GM10248 (cell line): ENCODE data around the gene ADGRV1.
A peak's percentile ranks its signal among the peaks of the same experiment; 100 is the strongest.

Experiments
- CTCF ChIA-PET: fragments of 300-600 bp; sonication (Branson Sonifier 250); formaldehyde crosslinking; extraction: SDS; loops from one replicate; lab custom pipeline; 2021; ENCODE audit warnings: antibody characterized with exemption; lab: Yijun Ruan, JAX
- POLR2A ChIA-PET: fragments of 350-650 bp; sonication (Branson Sonifier 250); formaldehyde crosslinking; extraction: SDS; loops from one replicate; lab custom pipeline; 2020; ENCODE audit warnings: antibody characterized with exemption; lab: Yijun Ruan, JAX
- DNase-seq: peaks from one replicate; pipeline ENCODE4 v3.0.0; 2012; ENCODE audit errors: extremely low spot score
- TF ChIP-seq, protein P1 (sequence below): IDR thresholded peaks from 2 replicates; pipeline ENCODE4 v1.5.1; 2012; ENCODE audit warnings: mild to moderate bottlenecking, low read depth; ENCODE audit errors: extremely low read depth, missing control alignments, control extremely low read depth

ADGRV1 gene

DNA sequence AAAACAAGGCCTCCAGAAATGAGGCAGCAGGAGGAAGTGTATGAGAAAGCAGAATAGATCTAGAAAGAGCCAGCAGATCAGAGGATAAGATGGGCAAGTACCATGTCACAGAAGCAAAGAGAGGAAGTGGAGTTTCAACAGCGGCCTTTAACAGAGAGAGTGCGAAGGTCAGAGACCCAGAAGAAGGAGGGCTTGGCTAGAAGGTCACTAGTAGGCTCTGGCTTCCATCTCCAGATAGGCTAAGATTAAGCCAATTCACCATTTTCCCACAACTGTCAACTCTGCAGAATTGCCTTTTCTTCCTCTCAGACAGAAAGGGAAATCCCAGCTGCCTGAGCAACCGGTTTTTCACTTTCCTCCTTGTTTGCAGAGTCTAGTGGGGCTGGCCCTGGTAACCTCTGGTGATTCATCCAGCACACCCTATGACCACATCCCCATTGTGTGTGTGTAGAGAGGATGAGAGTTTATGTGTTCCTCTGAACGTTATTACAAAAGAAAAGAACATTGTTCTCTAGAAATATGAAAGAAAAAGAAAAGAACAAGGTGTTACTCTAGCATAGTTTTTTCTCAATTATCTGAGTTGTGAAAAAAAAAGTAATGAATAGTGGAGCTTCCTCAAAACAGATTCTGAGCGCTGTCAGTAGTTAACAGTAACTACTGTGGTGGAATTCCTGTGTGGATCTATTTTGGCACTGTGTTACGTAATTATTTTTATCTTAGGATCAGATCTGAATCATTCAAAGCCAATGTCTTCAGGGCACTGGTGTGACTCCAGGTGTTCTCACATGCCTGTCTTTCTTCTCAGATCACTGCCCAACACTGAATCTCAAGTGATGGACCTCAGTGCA lies 604.2 kb downstream of the ADGRV1 start:
- ChIA-PET CTCF (interaction anchor here (1.0 kb wide), 1 partner anchor 16 kb away, joined by 3 read pairs; no protein-coding TSS in a partner anchor), POLR2A (no interaction called here)
- TF ChIP-seq, protein P1, sequence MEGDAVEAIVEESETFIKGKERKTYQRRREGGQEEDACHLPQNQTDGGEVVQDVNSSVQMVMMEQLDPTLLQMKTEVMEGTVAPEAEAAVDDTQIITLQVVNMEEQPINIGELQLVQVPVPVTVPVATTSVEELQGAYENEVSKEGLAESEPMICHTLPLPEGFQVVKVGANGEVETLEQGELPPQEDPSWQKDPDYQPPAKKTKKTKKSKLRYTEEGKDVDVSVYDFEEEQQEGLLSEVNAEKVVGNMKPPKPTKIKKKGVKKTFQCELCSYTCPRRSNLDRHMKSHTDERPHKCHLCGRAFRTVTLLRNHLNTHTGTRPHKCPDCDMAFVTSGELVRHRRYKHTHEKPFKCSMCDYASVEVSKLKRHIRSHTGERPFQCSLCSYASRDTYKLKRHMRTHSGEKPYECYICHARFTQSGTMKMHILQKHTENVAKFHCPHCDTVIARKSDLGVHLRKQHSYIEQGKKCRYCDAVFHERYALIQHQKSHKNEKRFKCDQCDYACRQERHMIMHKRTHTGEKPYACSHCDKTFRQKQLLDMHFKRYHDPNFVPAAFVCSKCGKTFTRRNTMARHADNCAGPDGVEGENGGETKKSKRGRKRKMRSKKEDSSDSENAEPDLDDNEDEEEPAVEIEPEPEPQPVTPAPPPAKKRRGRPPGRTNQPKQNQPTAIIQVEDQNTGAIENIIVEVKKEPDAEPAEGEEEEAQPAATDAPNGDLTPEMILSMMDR: no peak
- DNase-seq: peak; percentile 59

DNA sequence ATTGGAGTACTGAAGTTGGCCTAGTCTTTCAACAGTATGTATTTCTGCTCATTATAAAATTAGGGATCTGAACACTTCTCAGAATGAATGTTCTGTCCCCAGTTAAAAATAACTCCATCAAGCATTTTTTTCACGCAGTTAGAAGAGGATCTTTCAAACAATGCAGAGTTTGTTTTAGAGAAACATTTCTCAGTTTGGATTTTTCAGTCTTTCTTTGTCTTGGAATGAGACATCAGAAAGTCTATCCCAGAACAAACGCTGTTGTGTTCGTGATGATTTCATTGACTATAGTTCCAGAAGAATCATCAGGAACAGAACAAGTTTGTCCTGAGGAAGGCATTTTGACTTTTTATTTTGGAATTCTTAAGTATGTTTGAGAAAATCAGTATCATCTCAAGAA lies 605.8 kb downstream of the ADGRV1 start:
- no peak for DNase-seq
- ChIA-PET CTCF (interaction anchor here (1.1 kb wide), 1 partner anchor 33 kb away, joined by 3 read pairs; no protein-coding TSS in a partner anchor), POLR2A (no interaction called here)
- TF ChIP-seq, protein P1: no peak

DNA sequence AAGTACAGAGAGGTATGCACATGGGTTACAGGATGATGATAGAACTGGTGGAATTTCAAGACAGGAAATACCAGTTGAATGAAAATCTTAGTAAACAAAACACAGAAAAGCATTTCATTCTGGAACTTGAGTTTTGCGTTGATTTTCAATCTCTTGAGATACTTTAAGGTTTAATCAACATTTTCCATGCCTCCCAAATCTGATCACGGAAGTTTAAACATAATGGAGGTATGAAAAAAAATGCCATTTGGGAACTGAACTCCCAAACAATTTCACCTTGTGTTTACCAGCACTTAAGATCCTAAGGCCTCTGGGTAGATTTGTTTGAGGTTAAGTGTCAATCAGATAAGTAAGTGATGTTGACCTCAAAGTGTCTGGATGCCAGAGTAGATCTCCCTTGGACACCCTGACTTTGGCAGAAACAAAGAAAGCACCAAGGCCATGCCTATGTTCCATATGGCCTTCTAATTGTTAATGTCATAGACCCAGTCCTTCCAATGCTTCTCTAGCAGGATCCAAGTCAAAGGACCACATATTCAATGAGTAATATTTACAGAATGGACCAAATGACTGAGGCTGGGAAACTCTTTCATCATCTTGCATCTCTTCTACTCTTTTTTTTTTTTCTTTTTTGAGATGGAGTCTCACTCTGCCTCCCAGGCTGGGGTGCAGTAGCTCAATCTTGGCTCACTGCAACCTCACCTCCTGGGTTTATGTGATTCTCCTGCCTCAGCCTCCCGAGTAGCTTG lies 607.6 kb downstream of the ADGRV1 start:
- DNase-seq: no peak
- POLR2A ChIA-PET: no interaction called here
- TF ChIP-seq, protein P1: no peak
- CTCF ChIA-PET: interaction anchor here (0.7 to 1.1 kb wide), 2 partner anchors 12 to 218 kb away, joined by 3 read pairs; no protein-coding TSS in a partner anchor

DNA sequence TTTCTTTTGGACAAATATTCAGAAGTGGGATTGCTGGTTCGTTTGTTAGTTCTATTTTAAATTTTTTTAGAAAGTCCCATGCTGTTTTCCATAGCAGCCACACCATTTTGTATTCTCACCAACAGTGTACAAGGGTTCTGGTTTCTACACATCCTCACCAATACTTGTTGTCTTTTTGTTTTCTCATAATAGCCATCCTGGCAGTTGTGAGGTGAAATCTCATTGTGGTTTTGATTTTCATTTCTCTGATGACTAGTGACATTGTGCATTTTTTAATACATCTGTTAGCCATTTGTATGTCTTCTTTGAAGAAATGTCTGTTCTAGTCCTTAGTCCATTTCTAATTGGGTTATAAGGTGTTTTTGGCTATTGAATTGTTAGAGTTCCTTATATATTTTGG lies 610.3 kb downstream of the ADGRV1 start:
- POLR2A ChIA-PET: no interaction called here
- no peak for DNase-seq
- CTCF ChIA-PET: no interaction called here
- TF ChIP-seq, protein P1: no peak

DNA sequence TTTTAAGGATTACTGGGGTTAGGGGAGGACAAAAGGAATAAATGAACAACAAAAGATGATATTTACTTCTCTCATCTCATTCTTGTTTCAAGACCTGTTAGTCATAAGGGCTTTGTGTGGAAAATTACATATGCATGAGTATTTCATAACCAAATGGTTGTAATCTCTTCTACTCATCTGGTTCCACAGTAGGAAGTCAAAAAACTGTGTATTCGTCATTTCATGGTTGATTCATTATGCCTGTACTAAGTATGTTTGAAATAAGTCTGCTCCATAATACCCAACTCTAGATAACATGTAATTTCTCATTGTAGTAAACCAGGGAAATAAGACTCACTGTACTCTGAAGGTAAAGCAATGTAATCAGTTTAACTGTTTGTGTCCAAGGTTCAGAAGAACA lies 611.7 kb downstream of the ADGRV1 start:
- CTCF ChIA-PET: no interaction called here
- TF ChIP-seq, protein P1: no peak
- POLR2A ChIA-PET: no interaction called here
- DNase-seq: no peak

DNA sequence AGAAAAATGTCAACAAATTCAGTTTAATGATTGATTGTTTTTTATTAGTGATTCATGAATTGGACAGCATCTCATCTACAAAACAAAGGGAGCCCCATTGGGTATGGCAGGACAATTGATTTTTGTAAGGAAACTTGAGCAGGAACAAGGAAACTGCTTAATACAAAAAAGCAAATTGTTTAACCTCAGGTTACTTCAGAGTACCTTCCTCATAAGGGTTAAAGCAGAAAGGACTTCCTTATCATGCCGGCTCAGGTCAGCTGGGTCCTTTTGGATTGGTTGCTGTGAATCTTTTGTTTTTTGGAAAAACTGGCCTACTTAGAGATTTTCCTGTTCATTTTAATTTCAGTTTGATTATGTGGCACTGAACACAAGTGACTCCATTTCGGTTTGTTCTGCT lies 612.7 kb downstream of the ADGRV1 start:
- TF ChIP-seq, protein P1: no peak
- ChIA-PET CTCF (interaction anchor here (1.0 kb wide), 1 partner anchor 24 kb away, joined by 3 read pairs; no protein-coding TSS in a partner anchor), POLR2A (no interaction called here)
- no peak for DNase-seq
